Suppressor macrophage (primary cell): ENCODE data around the gene KEAP1.
"Not testable (repeated sequence)": the region's sequence is repeated elsewhere in the genome, so short reads cannot be mapped to it uniquely, and the experiment has no call there.

Source experiments
- DNase-seq, 4 experiments: peaks; one replicate each; pipeline ENCODE4 v3.0.0-alpha.2; 2020 to 2022

Gene KEAP1

GRCh38 chr19:10497371-10497770, 5.8 kb downstream of the KEAP1 start:
- no peak for DNase-seq

GRCh38 chr19:10491472-10492047, 11.6 kb downstream of the KEAP1 start:
- DNase-seq = no peak

- DNase-seq = no peak
These were observed 16.6 kb downstream of the KEAP1 start for GRCh38 chr19:10486551-10486950.

GRCh38 chr19:10478903-10479384, 24.2 kb downstream of the KEAP1 start:
- DNase-seq = peak; percentile 84 to 90 (median 88)

- no peak for DNase-seq
These were observed 24.7 kb downstream of the KEAP1 start for GRCh38 chr19:10478476-10478875.

GRCh38 chr19:10474962-10475451, 28.1 kb downstream of the KEAP1 start:
- no peak for DNase-seq

- no peak for DNase-seq
These were observed 30.0 kb downstream of the KEAP1 start for GRCh38 chr19:10473192-10473591.

- peak in 2 of 4 experiments; percentile 43 to 56 for DNase-seq
These were observed 31.2 kb downstream of the KEAP1 start for GRCh38 chr19:10471909-10472308.

GRCh38 chr19:10468133-10468532, 35.0 kb downstream of the KEAP1 start:
- no peak for DNase-seq

- DNase-seq = no peak
These were observed 36.0 kb downstream of the KEAP1 start for GRCh38 chr19:10467104-10467706.

GRCh38 chr19:10464456-10464855, 38.7 kb downstream of the KEAP1 start:
- DNase-seq = no peak

GRCh38 chr19:10462557-10462956, 40.6 kb downstream of the KEAP1 start:
- no peak for DNase-seq

GRCh38 chr19:10462042-10462441, 41.1 kb downstream of the KEAP1 start:
- not testable (repeated sequence) for DNase-seq

- peak; percentile 90 to 96 (median 92) for DNase-seq
These were observed 41.9 kb downstream of the KEAP1 start for GRCh38 chr19:10461047-10461949.

- DNase-seq = no peak
These were observed 42.5 kb downstream of the KEAP1 start for GRCh38 chr19:10460714-10461046.

GRCh38 chr19:10458733-10459132, 44.4 kb downstream of the KEAP1 start:
- not testable (repeated sequence) for DNase-seq

GRCh38 chr19:10454267-10454666, 48.9 kb downstream of the KEAP1 start:
- no peak for DNase-seq

- no peak for DNase-seq
These were observed 49.3 kb downstream of the KEAP1 start for GRCh38 chr19:10453852-10454251.

- no peak for DNase-seq
These were observed 50.2 kb downstream of the KEAP1 start for GRCh38 chr19:10452726-10453618.

GRCh38 chr19:10450853-10451609, 52.1 kb downstream of the KEAP1 start:
- DNase-seq = no peak

- DNase-seq = no peak
These were observed 52.8 kb downstream of the KEAP1 start for GRCh38 chr19:10450191-10450852.
